HG02884 (cell line): Measurements from ENCODE around the gene EMID1.

Experiments used
- ATAC-seq: cut with Tn5 transposase; IDR thresholded peaks from one replicate; pipeline ENCODE4 v1.9.1; 2021; ENCODE audit warnings: mild to moderate bottlenecking, moderate library complexity; ENCODE audit not compliant: unreplicated experiment

EMID1 gene

DNA sequence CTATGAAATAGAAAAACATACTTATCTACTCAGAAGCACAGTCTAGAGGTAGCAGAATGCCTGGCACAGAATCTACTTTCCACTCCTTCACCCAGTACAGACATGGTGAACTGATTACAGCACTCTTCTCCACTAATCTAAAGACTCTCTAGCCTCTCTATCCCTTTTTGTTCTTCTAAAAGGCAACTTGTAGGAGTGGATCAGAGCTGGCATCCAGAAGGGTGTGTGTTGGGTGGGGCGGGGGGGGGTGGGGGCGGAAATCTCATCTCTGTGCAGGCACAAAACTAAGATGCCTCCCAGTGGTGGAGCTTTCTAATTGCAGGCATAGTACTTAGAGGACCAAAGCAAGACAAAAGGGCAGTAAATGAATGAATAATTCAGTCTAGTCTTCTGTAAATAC, 11.5 kb upstream of the EMID1 start:
- ATAC-seq = no peak

DNA sequence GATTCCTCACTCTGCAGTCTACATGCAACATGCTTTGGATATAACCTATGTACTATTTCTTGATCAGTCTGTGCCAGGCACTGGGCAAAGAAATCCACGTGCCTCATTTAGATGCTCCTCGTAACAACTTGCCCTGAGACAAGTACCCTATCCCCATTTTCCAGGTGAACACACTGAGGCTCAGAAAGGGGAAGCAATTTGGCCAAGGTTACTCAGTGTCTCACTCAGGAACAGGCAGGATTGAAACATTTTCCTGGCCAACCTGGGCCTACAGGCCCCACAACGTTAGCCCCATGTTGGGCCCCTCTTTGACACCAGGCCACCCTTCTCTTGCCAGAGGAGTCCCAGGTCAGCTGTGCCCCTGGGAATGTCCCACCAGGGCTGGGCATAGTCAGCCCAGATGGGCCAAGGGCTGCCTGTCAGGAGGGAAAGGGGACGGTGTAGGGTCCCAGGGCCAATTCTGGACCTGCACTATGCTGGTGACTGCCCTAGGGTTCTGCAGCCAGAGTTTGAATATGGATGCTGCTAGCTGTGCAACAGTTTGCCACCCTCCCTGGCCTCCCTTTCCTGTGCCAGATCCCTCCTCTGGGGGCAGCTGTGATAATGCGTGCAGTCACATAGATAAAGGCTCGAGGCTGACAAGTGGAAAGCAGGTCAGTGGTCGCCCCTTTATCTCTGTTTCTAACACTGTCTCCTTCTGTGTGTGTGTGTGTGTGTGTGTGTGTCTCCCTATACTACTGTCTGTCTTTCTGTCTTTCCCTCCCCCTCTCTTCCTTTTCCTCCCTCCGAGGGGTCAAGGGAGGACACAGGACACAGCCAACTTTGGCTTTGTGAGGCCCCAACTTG, 10.4 kb upstream of the EMID1 start:
- no peak for ATAC-seq

DNA sequence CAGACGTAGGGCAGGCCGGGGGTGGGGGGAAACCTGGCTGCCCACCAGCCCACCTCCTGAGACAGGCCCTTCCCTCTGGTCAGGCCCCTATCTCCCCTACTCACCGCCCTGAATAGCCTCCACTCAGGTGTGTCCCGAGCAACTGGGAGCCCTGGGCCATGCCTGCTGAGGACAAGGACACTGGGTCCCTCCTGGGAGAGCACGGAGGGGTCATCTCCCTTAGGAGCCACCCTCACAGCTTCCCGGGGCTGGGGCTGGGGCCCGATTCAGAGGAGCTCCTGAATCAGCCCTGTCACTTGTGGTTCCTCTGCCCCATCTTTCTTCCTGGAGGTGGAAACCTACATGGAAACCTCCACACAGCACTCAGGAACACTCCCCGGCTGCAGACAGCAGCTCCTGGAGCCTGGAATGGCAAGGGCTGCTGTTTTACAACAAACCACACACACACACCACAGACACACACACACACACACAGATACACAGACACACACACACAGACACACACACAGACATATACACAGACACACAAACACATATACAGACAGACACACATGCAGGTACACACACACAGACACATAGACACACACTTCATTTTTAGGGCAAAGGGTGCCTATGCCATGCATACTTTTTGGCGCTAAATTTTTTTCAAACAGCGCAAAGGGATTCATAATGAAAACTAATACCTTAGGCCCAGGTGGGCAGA, 9.6 kb upstream of the EMID1 start:
- no peak for ATAC-seq

DNA sequence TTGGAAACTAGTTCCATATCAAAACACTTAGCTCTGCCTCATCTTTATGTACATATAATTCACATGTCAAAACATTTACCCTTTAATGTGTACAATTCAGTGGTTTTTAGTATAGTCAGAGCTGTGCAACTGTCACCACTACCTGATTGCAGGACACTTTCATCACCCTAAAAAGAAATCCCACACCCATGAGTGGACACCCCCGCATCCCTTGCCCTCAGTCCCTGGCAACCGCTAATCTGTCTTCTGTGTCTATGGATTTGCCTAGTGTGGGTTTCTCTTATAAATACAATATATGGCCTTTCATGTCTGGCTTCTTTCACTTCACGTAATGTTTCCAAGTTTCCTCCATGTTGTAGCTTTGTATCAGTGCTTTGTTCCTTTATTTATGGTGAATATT, 8.6 kb upstream of the EMID1 start:
- ATAC-seq = no peak

DNA sequence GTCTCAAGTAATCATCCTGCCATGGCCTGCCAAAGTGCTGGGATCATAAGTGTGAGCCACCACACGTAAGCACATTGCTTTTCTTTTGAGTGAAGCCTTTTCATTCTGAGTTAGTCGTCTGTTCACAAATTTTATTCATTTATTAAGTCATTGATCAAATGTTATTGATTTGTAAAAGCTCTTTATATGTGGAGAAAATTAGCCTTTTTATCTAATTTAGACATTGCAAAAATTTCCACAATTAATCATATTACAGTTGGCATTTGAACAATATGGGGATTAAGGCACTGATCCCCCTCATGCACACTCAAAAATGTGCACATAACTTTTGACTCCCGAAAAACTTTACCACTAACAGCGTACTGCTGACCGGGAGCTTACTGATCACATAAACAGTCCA, 7.5 kb upstream of the EMID1 start:
- no peak for ATAC-seq

DNA sequence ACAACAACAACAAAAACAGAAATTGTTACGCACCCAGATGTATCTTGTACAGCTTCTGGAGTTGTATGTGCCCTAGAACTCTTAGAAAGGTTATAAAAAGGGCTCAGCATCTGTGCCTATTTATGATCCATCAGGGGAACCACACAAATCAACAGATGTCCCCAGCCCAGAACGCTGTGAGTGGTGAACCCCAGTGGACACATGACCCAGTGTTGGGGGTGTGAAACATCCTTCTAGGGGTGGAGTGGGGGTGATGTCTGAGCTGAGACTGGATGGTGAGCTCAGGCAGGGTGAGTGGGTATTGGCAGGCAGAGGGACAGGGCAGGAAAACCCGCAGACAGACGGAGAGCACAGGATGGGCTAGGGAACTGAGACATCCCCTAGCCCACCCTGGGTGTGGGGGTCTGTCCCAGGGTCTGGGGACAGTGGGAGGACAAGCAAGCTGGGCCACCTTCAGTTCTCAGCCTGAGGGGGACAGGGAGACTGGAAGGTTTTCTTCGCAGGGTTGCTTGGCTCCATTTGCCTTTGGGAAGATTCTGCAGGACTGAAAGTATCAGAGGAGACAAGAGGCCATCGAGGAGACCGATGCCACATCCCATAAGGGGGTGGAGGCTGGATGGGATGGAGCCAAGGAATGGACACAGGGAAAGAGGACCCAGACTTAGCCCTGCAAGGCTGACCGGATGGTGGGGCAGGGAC, 5.8 kb upstream of the EMID1 start:
- ATAC-seq = no peak

DNA sequence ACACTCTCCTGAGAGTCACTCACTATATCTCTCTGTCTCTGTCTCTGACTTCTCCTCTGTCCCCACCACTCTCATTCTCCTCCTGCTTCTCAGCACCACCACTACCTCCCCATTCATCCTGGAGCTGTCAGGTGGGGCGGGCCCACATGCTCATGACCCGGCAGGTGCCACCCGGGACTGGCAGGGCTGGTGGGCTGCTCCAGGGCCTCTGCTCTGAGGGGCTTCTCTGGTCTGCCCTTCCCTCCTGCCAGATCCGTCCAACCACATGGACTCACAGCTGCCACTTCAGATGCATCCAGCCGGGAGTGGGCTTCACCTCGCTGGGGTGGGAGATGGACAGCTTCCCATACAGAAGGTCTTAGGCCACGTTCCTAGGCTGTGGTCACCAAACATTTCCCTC, 4.8 kb upstream of the EMID1 start:
- no peak for ATAC-seq

DNA sequence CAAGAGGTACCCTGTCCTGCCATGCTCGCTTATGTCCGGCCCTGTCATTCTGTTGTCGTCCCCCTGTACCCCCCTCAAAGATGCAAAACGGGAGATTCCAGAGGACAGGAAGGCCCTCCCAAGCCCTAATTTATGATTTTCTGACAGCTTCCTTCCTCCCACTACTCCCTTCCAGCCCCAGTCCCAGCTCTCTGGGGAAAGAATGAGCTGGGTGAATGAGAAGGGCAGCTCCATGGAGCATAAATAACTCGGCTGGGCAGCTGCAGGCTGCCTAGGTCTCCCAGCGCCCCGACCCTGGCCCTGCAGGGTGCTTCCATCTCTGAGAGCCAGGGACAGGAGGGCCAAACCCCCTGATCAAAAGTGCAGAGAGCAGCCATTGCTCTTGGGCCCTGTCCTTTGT, 3.9 kb upstream of the EMID1 start:
- no peak for ATAC-seq

DNA sequence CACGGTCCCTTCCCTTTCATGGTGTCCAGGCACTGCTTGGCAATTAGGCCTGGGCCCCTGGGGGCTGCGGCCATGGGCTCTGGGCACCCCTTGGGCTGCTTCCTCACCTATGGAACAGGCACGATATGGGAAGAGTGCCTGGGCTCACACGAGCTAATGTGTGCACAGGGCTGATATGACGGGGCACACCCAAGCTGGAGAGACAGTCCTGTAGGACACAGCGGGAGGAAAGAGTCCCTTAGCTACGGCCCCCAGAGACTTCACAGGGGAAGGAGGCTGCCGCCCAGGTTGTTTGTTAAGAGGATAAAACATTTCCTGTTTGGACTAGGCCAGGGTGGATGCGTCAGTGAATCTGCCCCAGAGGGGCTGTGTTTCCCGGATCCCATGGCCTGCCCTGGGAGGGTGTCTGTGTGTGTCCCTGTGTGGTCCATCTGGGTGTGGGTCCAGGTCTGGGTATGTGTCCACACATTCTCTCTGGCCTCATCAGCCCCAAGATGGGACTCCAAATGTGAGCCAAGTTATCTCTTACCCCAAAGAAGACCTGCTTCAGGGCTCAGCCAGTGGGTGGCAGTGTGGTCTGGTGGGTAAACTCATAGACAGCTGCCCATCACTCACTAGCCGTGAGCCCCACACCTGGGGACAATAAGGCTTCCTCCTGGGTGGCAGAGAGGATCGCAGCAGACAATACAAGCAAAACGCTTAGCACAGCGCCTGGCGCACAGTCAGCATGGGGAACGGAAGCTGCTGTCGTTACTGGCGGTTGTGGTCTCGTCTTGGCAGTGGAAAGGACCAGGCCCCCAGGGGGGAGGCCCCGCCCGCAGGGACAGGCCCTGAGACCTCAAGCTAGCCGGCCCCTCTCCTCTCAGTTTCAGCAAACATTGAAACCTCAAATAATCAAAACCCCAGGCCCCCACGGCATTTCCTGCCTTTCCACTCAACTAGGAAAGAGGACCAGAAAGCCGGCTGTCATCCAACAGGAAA, 3.2 kb upstream of the EMID1 start:
- peak; percentile 80 for ATAC-seq

DNA sequence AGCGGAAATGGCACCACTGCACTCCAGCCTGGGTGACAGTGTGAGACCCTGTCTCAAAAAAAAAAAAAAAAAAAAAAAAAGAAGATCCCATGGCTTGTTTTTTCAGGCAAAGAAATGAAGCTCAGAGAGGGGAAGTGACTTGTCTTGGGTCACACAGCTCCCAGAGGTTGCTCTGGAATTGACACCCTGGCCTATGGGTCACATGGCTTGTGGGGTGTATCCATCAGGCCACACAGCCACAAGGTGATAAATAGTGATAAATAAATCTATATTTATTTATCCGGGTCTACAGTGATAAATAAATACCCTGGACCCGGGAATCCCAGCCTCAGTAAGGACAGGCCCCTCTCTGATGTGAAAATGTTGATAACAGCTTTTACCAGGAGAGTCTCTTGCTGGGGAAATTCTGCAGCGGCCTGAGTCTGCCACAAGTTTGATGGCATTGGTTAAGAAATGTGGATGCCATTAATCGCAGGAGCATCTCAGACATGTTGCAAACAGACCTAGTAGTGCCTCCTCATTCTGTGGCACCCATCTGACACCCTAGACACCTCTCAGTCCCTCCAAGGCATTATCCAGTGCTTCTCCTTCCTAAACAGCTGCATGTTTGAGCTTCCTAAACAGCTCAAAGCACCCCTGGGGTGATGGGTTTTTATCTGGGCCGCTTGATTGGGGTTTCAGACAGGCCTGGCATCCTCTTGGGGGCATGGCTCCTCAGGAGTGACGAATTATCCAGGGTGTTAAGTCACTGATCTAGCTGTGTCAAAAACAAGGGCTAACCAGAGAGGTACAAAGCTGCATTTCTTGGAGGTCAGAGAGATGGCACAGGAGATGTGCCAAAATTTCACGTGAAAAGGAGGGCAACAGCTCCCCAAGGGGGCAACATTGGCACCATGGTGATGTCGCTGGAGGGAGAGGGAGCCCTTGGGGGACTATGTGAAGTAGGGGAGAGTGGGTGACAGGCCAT, 1.9 kb upstream of the EMID1 start:
- no peak for ATAC-seq

DNA sequence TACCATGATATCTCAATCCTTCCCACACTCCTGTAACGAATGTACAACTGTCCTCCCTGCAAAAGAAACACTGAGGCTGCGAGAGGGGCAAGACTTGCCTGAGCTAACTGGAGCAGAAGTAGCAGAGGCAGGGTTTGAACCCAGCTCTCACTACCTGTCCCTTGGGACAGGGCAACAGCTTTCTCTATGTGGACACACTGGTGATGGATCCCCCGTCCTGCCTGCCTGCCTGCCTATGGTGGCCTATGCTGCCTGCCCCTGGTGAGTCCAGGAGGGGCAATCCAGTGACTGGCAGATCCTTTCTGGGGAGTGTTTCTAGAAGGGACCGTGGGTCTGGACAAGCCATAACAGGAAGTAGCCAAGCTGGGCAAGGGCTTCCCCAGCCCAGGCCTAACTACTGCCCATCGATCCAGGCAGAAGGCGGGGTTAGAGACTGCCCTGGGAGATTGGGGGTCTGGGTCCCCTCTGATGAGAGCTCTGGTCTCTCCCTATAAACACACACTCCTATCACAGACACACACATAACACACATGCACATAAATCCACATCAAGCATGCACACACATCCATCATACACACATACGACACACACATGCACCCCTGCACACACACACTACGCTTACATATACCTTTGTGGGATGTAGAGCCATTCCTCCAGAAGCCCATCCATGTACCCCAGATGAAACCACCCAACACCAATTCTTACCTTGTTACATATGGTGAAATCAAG, 1.1 kb upstream of the EMID1 start:
- no peak for ATAC-seq

DNA sequence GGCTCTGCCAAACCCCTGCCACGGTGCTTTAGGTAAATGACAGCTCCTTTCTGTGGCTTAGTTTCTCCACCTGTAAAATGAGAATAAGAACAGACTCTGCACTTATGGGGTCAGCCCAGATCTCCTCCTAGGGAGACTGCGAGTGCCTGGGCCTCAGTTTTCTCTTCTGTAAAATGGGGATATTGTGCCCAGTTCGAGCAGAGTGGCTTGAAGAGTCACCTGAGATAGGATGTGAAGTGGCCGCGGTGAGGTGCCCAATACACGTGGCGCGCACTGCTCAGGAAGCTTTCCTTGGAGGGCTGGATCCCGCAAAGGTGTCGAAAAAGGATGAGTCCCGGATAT, 473 bp upstream of the EMID1 start:
- no peak for ATAC-seq

DNA sequence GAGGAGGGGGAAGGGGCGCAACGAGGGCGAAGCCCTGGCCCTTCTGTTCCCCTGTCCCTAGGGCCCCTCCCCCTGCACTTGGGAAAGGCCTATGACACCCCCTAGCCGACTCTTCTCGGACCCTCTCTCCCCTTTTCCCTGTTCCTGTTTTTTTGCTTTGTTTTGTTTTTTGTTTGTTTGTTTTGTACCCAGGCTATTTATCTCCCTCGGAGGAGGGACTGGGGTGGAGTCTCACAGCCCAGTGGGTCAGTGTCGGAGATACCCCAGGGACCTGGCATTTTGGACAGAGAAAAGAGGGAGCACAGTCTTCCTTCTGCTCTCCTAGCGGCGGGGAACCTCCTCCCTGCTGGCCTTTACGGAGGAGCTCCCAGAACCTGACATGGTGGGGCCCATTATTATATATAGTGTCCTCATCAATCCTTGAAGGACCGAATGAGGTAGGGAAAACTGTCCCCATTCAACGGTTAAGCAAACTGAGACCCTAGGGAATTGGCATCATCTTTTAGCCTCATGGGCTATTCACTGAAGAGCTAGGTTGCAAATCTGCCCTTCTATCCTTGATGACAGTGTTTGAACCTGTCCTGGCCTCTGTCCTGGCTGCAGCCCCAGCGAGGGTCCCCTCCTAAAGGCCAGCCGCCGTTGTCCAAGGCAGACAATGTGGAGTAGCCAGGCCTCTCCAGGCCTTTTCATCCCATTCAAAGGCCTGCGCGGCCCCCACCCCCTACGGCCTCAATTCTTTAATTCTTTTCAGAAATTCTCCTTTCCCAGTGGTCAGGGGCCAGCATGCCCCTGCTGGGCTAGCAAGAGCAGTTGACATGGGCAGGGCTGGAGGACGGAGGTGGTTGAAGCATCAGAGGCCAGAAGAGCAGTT, 911 bp downstream of the EMID1 start:
- ATAC-seq = no peak

DNA sequence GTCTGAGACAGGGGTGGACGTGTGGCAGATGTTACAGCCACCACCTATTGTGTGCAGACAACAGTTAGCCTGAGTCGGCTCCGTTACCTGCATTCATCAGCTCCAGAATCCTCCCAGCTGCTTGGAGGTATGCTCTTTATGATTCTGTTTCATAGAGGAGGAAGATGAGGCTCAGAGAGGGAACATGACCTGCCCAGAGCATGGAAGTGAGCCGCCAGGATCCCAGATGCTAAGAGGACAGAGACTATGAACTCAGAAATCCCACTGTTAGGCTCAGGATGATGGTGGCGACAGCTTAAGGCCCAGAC, 1.5 kb downstream of the EMID1 start:
- no peak for ATAC-seq

DNA sequence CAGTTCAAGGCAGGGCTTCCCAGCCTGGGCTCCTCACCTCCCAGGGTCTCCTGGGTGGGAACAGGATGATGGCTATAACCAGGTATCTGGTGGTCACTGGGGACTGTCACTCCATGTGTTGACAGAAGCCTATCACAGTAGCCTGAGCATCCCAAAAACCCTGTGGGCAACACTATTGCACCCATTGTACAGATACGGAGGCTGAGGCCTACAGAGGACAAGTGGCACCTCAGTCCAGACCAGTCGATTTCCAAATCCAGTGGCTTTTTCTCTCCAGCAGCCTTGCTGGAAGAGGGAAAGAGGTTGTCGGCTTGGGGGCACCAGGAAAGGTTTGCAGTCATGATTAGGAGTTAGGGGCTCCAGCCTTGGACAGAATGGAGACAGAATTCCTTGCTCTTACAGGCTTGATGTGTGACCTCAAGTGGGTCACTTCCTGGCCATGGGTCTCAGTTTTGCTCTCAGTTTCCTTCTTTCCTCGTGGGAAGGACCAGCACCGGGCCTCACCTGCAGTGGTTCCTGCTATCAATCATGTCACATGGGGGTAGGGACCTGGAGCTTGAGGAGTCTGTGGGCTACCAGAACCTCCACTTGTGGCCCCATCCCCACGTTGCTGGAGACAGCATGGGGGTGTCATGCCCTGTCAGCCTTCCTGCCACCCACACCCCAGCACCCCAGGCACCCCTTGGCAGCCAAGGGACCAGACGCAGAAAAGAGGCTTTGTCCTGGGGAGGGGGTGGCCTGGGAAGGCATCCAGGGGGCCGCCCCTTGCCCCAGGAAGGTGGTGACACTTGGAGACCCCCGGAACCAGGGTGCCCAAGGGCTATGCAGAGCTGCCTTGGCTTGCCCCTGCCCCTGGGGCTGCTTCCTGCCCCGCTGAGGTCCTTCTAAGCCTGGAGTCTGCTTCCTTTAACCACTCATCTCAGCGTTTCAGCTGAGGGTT, 2.1 kb downstream of the EMID1 start:
- no peak for ATAC-seq

DNA sequence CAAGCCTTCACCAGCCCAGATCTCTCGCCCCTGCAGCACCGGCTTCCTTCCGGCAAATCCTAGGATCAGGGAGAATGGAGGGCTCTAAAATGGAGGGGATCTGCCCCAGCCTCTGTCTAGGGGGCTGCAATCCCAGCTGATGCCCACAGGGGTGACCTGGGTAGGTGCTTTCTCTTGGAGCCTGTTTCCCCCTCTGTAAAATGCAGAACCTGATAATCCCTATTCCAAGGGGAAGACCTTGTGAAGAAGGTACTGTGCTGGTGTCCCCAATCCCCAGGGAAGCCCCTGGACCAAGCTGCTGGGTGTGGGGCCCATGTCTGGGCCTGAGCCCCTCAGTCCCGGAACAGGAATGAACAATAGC, 2.8 kb downstream of the EMID1 start:
- ATAC-seq = no peak

DNA sequence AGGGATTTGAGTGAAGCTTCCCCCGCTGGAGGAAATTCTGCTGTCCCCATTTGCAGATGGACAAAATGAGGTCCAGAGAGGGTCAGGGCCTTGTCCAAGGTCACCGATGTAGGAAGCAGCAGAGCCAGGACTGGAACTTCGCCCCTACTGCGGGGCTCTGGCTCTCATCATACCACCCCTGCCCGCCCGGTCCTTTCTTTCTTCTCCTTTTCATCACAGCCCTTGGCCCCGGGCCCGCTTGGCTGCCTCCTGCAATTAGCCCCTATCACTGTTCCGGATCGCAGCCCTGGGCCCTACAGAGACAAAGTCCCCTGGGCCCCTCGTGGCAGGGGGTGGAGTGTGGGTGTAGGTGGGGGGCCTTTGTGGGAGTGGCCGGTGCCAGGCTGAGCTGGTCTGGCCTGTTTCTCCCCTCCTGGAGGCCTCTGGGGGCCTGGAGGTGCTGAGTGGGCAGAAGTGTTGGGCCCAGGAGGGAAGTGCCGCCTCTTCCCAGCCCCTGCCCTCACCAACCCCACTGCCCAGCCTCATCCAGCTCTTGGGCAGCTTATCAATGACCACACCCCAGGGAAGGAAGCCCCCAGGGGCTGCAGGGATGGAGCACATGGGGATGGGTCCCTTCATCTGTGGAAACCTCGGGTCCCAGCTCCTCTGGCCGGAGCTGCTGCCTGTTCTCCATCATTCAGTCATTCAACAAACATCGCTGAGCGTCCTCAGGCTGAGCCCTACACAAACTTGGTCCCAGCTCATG, 3.4 kb downstream of the EMID1 start:
- no peak for ATAC-seq
